GM18505 (cell line): Measurements from ENCODE around the gene STAT3.
"Not testable (repeated sequence)": the region's sequence is repeated elsewhere in the genome, so short reads cannot be mapped to it uniquely, and the experiment has no call there.

Experiments
- ATAC-seq: cut with Tn5 transposase; IDR thresholded peaks from one replicate; pipeline ENCODE4 v1.9.1; 2021; ENCODE audit not compliant: unreplicated experiment
- POLR2A ChIP-seq: IDR thresholded peaks from 4 replicates; pipeline ENCODE4 v1.6.1; 2011; ENCODE audit warnings: borderline replicate concordance; ENCODE audit not compliant: insufficient read depth, insufficient read length; ENCODE audit errors: extremely low read depth

STAT3 gene

DNA sequence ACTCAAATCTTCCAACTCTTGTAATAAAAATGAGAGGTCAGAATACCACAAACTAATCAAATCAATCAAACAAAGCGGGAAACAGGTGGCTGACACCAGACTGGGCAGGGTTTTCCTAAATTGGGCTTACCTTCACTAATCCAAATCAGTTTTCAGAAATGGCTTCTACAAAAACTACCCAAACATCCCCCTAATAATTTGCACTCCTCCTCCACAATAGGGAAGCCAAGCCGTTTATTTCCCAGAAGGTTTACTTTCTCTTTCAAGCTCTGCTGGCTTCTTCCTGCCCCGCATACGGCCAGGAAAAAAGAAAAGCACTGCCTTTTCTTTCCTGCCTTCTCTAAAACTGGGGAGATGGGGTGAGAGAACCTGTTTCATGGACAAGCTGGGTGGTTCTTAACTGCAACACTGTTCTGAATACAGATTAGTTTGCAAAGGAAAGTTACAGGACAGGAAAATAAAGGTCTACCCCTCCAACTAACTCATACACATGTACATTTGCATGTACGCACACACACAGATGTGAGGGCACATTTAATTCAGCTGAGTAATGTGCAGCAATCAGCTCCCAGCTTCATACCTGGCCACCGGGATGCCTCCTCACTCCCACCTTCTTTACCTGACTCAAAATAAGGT, 9.2 kb downstream of the STAT3 start:
- ATAC-seq: no peak
- peak; percentile 7 for TF ChIP-seq POLR2A

GRCh38 chr17:42378359-42378958, 9.8 kb downstream of the STAT3 start:
- TF ChIP-seq POLR2A: no peak
- ATAC-seq: no peak

DNA sequence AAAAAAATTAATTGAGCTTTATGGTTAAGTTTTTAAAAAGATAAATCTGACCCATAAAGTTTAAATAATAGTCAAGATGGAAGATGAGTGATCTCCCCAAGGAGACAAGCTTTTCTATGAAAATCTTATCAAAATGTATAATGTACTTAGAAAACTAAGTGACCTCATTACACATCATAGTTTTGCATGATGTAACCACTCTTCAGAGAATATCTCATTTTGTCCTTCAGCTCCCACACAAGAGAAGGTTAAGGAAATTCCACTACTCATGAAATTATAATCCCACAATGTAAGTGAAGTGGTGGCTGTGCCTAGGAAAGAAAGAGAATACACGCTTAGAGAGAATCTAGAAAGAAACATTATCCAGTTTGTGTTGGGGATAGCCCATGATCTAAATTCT, 14.3 kb downstream of the STAT3 start:
- no peak for ATAC-seq
- TF ChIP-seq POLR2A: no peak

DNA sequence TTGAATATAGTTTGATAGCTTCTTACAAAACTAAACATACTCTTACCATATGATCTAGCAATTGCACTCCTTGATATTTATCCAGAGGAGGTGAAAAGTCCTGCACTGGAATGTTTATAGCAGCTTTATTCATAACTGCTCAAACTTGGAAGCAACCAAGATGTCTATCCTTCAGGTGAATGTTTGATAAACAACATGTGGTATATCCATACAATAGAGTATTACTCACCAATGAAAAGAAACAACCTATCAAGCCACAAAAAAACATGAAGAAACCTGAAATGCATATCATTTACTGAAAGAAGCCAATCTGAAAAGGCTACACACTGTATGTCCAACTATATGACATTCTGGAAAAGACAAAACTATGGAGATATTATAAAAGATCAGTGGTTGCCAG, 16.1 kb downstream of the STAT3 start:
- no peak for ATAC-seq
- TF ChIP-seq POLR2A: no peak

DNA sequence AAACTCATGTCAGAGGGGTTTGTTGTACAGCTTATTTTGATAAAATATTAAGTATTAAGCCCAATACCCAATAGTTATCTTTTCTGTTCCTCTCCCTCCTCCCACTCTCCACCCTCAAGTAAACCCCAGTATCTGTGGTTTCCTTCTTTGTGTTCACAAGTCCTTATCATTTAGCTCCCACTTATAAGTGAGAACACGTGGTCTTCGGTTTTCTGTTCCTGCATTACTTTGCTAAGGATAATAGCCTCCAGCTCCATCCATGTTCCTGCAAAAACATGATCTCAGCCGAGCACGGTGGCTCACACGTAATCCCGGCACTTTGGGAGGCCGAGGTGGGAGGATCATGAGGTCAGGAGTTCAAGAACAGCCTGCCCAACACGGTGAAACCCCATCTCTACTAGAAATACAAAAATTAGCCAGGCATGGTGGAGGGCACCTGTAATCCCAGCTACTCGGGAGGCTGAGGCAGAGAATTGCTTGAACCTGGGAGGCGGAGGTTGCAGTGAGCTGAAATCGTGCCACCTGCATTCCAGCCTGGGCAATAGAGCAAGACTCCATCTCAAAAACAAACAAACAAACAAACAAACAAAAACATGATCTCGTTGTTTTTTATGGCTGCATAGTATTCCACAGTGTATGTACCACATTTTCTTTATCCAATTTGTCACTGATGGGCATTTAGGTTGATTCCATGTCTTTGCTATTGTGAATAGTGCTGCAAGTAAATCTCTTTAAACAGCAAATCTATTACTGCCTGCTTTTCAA, 19.3 kb downstream of the STAT3 start:
- ATAC-seq: not testable (repeated sequence)

DNA sequence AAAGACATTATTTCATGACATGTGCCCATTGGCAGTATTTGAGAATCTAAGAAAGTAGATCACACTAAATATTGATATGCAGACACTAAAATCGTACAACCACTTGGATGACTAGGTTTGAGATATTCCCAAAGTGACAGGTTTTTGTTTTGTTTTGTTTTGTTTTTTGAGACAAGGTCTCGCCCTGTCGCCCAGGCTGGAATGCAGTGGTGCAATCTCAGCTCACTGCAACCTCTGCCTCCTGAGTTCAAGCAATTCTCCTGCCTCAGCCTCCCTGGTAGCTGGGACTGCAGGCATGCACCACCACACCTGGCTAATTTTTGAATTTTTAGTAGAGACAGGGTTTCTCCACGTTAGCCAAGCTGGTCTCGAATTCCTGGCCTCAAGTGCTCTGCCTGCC, 19.9 kb downstream of the STAT3 start:
- ATAC-seq: not testable (repeated sequence)

- ATAC-seq: not testable (repeated sequence)
Observed at GRCh38 chr17:42366176-42367023, 21.8 kb downstream of the STAT3 start.

GRCh38 chr17:42365136-42365535, 23.1 kb downstream of the STAT3 start:
- no peak for TF ChIP-seq POLR2A
- no peak for ATAC-seq

DNA sequence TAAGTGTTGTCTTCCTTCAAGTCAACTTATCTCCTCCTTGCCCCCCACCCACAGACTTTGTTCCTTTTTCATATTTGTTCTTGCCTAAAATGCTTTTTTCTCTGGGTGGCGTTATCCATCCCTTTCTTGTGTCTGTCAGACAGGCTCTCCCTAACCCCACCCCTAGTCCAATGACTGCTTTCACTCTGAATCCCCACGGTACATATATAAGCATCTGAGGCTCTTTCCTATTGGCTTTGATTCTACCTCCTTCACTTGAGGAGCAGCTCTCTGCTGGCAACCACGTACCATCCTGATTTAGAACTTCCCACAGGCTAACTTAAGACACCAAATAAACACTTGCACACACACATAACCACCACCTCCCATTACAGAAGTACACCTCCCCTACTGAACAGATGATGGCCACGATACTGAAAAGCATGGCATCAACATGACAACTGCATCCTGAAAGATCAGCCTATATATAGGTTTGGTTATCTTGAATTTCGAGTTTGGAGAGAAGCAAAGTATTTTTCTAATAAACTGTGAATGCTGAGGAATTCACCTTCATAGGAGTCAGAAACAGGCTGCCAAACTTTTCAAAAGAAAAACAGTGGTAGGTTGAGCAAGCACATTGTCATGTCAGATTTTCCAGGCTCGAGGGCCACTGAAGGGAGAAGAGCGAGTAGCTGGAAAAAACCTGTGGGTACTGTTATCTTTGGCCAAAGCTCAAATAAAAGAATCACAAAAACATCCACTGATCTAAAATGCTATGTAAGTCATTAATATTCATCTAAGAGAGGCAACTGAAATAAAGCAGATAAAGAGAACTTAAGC, 24.3 kb downstream of the STAT3 start:
- no peak for ATAC-seq
- no peak for TF ChIP-seq POLR2A

- TF ChIP-seq POLR2A: no peak
Observed at GRCh38 chr17:42363231-42363630, 25.0 kb downstream of the STAT3 start.

DNA sequence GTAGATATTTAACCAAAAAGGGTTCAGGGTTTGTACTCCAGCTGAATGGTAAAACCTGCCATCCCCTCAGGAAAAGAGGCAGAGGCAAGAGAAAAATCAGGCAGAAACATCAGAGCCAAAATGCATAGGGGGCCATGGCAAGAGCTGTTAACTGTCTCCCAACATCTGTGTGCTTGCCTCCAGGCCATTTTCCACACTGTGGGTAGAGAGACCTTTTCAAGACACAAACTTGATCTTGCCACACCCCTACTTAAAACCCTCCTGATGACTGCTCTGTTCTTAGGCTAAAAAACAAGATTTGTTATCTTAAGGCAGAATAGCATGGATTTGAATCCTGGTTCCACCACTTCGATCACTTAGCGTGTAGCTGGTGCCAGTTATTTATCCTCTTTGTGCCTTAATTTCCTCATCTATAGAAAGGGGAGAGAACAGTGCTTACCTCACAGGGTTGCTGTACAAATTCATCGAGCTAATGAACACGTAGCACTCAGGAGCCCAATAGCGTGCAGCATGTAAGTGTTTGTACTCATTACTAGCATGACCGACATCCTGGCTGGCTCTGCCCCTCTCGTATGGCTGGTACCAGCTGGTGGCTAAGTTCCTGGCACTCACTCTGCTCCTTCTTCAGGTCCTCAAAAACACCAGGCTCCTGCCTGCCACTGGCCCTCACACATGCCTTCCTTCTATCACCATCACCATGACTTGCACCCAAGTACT, 25.8 kb downstream of the STAT3 start:
- no peak for TF ChIP-seq POLR2A
- ATAC-seq: no peak

More at GRCh38 chr17:42363231-42363630, 25.0 kb downstream of the STAT3 start:
- ATAC-seq: no peak

DNA sequence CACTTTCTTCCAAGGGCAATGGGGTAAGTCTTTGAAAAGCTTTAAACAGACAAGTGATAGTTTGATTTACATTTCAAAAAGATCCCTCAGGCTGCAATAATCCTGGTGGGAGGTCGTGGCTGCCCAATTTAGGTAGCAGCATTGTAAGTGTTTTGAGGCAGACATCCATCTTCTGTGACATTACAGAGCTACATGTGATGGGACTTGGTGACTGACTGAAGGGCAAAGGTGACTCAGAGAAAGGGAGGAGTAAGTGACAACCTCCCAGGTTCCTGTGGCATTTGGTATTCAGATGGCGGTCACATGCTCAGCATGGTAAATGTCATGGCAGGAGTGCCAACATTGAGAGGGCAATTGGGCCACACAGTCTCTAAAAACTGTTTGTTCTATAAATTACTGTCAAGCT, 26.5 kb downstream of the STAT3 start:
- TF ChIP-seq POLR2A: no peak
- ATAC-seq: no peak

- not testable (repeated sequence) for ATAC-seq
Observed at GRCh38 chr17:42360388-42360787, 27.9 kb downstream of the STAT3 start.
